Subcutaneous adipose tissue (tissue), 4 donors: ENCODE measurements around the gene ABCA4. TPM values are rescaled to one million over a fixed set of nuclear protein-coding genes. Genes with fewer than 3 reads are reported as not detected.

ENCODE experiments used
- CTCF ChIP-seq: fragments of 450-650 bp; IDR thresholded peaks from one replicate; pipeline ENCODE4 v1.5.1; 2016; ENCODE audit warnings: low read depth, mild to moderate bottlenecking, control low read depth, antibody characterized with exemption, moderate library complexity
- total RNA-seq, 4 donors: library from RNA; depleted of rRNA; stranded (reverse); fragments of >200 nt; gene quantifications; one replicate each; pipeline ENCODE4 v1.1.0, GENCODE V29; 2016

The ABCA4 gene
- total RNA-seq, 4 donors from 2014 or later, result 0.16 to 0.51 (median 0.30) TPM

GRCh38 chr1:94011709-94012595, 109.0 kb downstream of the ABCA4 start:
- TF ChIP-seq CTCF, result no peak

GRCh38 chr1:94011129-94011528, 109.8 kb downstream of the ABCA4 start:
- no peak for TF ChIP-seq CTCF

- TF ChIP-seq CTCF, result no peak
These were observed 111.6 kb downstream of the ABCA4 start for GRCh38 chr1:94009304-94009703.

GRCh38 chr1:94006604-94007003, 114.3 kb downstream of the ABCA4 start:
- no peak for TF ChIP-seq CTCF

- TF ChIP-seq CTCF, result no peak
These were observed 116.0 kb downstream of the ABCA4 start for GRCh38 chr1:94004924-94005323.

- no peak for TF ChIP-seq CTCF
These were observed 118.7 kb downstream of the ABCA4 start for GRCh38 chr1:94002046-94002787.

- no peak for TF ChIP-seq CTCF
These were observed 119.4 kb downstream of the ABCA4 start for GRCh38 chr1:94001397-94002045.
